Ovary (tissue), 9 donors: Measurements from ENCODE around the gene EGF. TPM values are rescaled to one million over a fixed set of nuclear protein-coding genes. Genes with fewer than 3 reads are reported as not detected.

ENCODE experiments used
- DNase-seq, 5 donors: peaks; one replicate each; pipeline ENCODE4 v3.0.0-alpha.2; 2019 to 2020
- H3K27ac ChIP-seq, 2 donors: fragments of 200-600 bp; one replicate each; pipeline versions ENCODE4 v1.5.1 to v1.8.0; 2019 to 2022
- H3K27me3 ChIP-seq: fragments of 200-600 bp; one replicate; pipeline ENCODE4 v1.8.0; 2022
- H3K36me3 ChIP-seq: fragments of 200-600 bp; sonication (generic); one replicate; pipeline ENCODE4 v1.5.1; 2019
- H3K4me1 ChIP-seq: one replicate; pipeline ENCODE4 v1.8.1; 2013; ENCODE audit warnings: mild to moderate bottlenecking, moderate library complexity; ENCODE audit not compliant: insufficient read depth
- H3K4me3 ChIP-seq: fragments of 200-600 bp; sonication (generic); one replicate; pipeline ENCODE4 v1.5.1; 2017
- H3K9me3 ChIP-seq, 2 donors: fragments of 200-600 bp in 1 of 2; sonication (generic) in 1 of 2; one replicate each; pipeline versions ENCODE4 v1.5.1 to v1.8.1; 2013 to 2019; ENCODE audit warnings: mild to moderate bottlenecking in 1 of 2, moderate library complexity in 1 of 2
- CTCF ChIP-seq, 3 donors: fragments of 450-650 bp in 2 of 3; fragments of 200-600 bp in 1 of 3; IDR thresholded peaks; one replicate each; pipeline versions ENCODE4 v1.5.1 to v1.8.0; 2016 to 2022; ENCODE audit warnings: antibody characterized with exemption in 3 of 3, mild to moderate bottlenecking in 1 of 3
- EP300 ChIP-seq: sonication (generic); formaldehyde crosslinking; IDR thresholded peaks from one replicate; pipeline ENCODE4 v1.6.1; 2017; ENCODE audit warnings: antibody characterized with exemption
- POLR2A ChIP-seq: fragments of 450-650 bp; IDR thresholded peaks from one replicate; pipeline ENCODE4 v1.6.1; 2017; ENCODE audit warnings: antibody characterized with exemption, mild to moderate bottlenecking, moderate library complexity
- WGBS, 3 donors: extraction: QIAGEN DNeasy Blood & Tissue Kit in 1 of 3; methylation state at CpG; one replicate each; pipeline versions ENCODE4 v1.1.5 to v1.1.7; 2013 to 2017; 5-methylcytosine and 5-hydroxymethylcytosine counted together
- intact Hi-C, 4 donors: fragments of 100-400 bp; cut with DNase I; formaldehyde crosslinking; loops; one replicate each; pipeline versions ENCODE4 v1.11.0 to v1.15.1; 2022 to 2023
- polyA plus RNA-seq, 2 donors: library from polyadenylated mRNA; stranded (reverse); fragments of 200-250 nt in 1 of 2; fragments of 350-450 nt in 1 of 2; fragmentation: Illumina TruSeq in 1 of 2; extraction: RNeasy Lipid Tissue Mini Kit (QIAGEN cat#74804) in 1 of 2; gene quantifications; one replicate each; pipeline ENCODE4 v1.2.3, GENCODE V29; 2013 to 2014
- total RNA-seq, 7 donors: library from RNA; depleted of rRNA in 2 of 7; stranded (reverse); fragments of >200 nt in 2 of 7; fragmentation: NEBNext Ultra II Directional in 3 of 7; extraction: Animal tissue kit (Norgen Biotek cat#: 25700) in 3 of 7; gene quantifications; one replicate each; pipeline versions ENCODE4 v1.1.0 to v1.2.4, GENCODE V29; 2016 to 2023
- donor health status: DM: no; HTN: no; CAD: no; lungs with moderate emphysema.
- donor health status: DM: no; HTN: no; CAD: no.
- donor health status: Bipolar disorder and iron deficiency.
- donor health status: DM: yes; HTN: yes; CAD: no.
- donor health status: DM: no; HTN: no; CAD: no.
- donor health status: DM: yes; HTN: yes; CAD: no.

The EGF gene
- total and polyA plus RNA-seq, 9 donors, result 0.12 to 0.87 (median 0.30) TPM; not detected in 4

DNA sequence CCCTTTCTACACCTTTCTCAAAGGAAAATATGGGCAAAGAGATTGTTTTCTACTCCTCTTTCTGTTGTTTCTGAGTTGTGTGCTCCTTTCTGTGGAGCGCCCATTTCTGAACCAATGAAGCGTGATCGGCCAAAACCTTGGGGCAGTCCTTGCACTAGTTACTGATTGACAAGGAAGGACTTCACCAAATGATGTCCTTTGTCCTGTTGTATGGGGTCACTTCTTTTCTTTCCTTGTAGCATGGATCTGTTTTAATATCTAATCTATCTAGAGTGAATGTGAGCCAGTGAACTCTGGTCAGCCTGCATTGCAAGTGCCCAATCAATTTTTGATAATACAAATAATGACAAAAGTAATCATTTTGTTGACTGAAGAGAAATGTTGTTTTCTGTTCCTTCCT, 94.5 kb downstream of the EGF start:
- DNase-seq, result no peak
- TF ChIP-seq POLR2A, result no peak
- TF ChIP-seq CTCF (IDR thresholded peaks at IDR 0.05), result no peak
- no peak for TF ChIP-seq EP300
- WGBS, 3 donors, result 97% methylated on average over 3 of the region's 3 CpGs
- Histone ChIP-seq H3K27ac (no peak overlapping the region), H3K4me1 (no peaks in the 10 kb centered on the region), H3K9me3 (no peaks in the 10 kb centered on the region), H3K4me3 (no peak overlapping the region), H3K36me3 (no peaks in the 10 kb centered on the region), H3K27me3 (no peaks in the 10 kb centered on the region)
- intact Hi-C loops, result loop anchor here in 1 of 4 donors (5.0 kb wide), 1 partner anchor 505 kb away; no protein-coding TSS in a partner anchor

- no peak overlapping the region for H3K27ac ChIP-seq
- H3K36me3 ChIP-seq, result no peaks in the 10 kb centered on the region
- intact Hi-C loops, result loop anchor here in 1 of 4 donors (5.0 kb wide), 1 partner anchor 504 kb away; no protein-coding TSS in a partner anchor
- no peak overlapping the region for H3K4me3 ChIP-seq
- H3K4me1 ChIP-seq, result no peaks in the 10 kb centered on the region
- no peaks in the 10 kb centered on the region for H3K27me3 ChIP-seq
- no peaks in the 10 kb centered on the region for H3K9me3 ChIP-seq
- DNase-seq, result no peak
- 40 to 44% (median 41%) methylated on average over 2 of the region's 2 CpGs for WGBS, 3 donors
- TF ChIP-seq EP300 (no peak), POLR2A (no peak)
These were observed 95.9 kb downstream of the EGF start for GRCh38 chr4:110008540-110008939.

DNA sequence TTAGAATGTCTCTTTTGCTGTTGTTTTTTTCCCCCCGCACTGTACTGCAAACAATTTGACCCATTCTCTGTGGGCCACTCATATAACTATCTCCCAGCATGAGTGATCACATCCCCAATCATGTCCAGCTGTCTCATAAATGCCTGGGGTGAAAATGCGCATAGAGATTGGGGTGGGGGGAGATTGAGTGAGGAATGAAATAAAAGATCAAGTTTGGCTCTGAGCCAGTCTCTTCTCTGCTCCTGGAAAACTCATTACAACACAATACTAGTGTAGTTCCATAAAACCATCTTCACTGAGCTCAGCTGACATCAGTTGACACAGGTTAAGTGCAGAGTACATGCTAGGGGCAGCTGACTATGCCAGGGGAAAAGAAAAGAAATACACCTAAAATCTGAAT, 96.9 kb downstream of the EGF start:
- no peak overlapping the region for H3K27ac ChIP-seq
- intact Hi-C loops, result loop anchor here in 1 of 4 donors (5.0 kb wide), 1 partner anchor 503 kb away; no protein-coding TSS in a partner anchor
- no peak for DNase-seq
- no peak overlapping the region for H3K4me3 ChIP-seq
- no peak for TF ChIP-seq EP300
- no peak for TF ChIP-seq CTCF (IDR thresholded peaks at IDR 0.05)
- no peak for TF ChIP-seq POLR2A
- H3K27me3 ChIP-seq, result no peaks in the 10 kb centered on the region
- H3K9me3 ChIP-seq, result no peaks in the 10 kb centered on the region
- no peaks in the 10 kb centered on the region for H3K4me1 ChIP-seq
- no peaks in the 10 kb centered on the region for H3K36me3 ChIP-seq
- 90 to 94% (median 92%) methylated on average over 2 of the region's 2 CpGs for WGBS, 3 donors

- no peak overlapping the region for H3K27ac ChIP-seq
- H3K27me3 ChIP-seq, result no peaks in the 10 kb centered on the region
- TF ChIP-seq CTCF (IDR thresholded peaks at IDR 0.05) (no peak), POLR2A (no peak), EP300 (no peak)
- H3K36me3 ChIP-seq, result no peaks in the 10 kb centered on the region
- intact Hi-C loops, result no loop called here
- no peaks in the 10 kb centered on the region for H3K9me3 ChIP-seq
- DNase-seq, result no peak
- no peaks in the 10 kb centered on the region for H3K4me1 ChIP-seq
- WGBS, 3 donors, result 90 to 95% (median 91%) methylated on average over 4 of the region's 4 CpGs
- H3K4me3 ChIP-seq, result no peak overlapping the region
These were observed 98.1 kb downstream of the EGF start for GRCh38 chr4:110010797-110011196.

GRCh38 chr4:110012917-110013316, 100.2 kb downstream of the EGF start:
- 66 to 83% (median 75%) methylated on average over 1 of the region's 1 CpG for WGBS, 3 donors
- Histone ChIP-seq H3K27me3 (no peaks in the 10 kb centered on the region), H3K4me3 (no peak overlapping the region), H3K36me3 (no peaks in the 10 kb centered on the region), H3K4me1 (no peaks in the 10 kb centered on the region), H3K9me3 (no peaks in the 10 kb centered on the region), H3K27ac (no peak overlapping the region)
- no peak for DNase-seq
- intact Hi-C loops, result no loop called here
- TF ChIP-seq CTCF (IDR thresholded peaks at IDR 0.05) (no peak), POLR2A (no peak), EP300 (no peak)
